H1 (cell line): Measurements from ENCODE around the gene CCDC14. TPM values are rescaled to one million over a fixed set of nuclear protein-coding genes. Genes with fewer than 3 reads are reported as not detected.
A peak's percentile ranks its signal among the peaks of the same experiment; 100 is the strongest.

ENCODE experiments used
- CTCF ChIA-PET: fragments of 300-600 bp; sonication (Branson Sonifier 250); formaldehyde crosslinking; loops from one replicate; lab custom pipeline; 2021; ENCODE audit not compliant: partially characterized antibody; lab: Charles Lee
- POLR2A ChIA-PET: fragments of 300-600 bp; sonication (Branson Sonifier 250); formaldehyde crosslinking; loops from one replicate; lab custom pipeline; 2021; ENCODE audit warnings: inconsistent platforms; ENCODE audit not compliant: partially characterized antibody; lab: Charles Lee
- DNase-seq, 2 experiments: peaks; one replicate each; pipeline versions ENCODE4 v3.0.0 to v3.0.0-alpha.2; 2010 to 2022; ENCODE audit warnings: low spot score in 2 of 2, low read depth in 1 of 2, mixed read lengths in 1 of 2
- FAIRE-seq: peaks from 2 replicates; lab custom pipeline; 2011; peaks lifted over from hg19 to GRCh38; lab: Jason Lieb, UNC
- H2AFZ ChIP-seq: 2 replicates; pipeline ENCODE4 v1.8.1; 2012; ENCODE audit warnings: low read length, inconsistent platforms
- H2AK5ac ChIP-seq: 2 replicates; pipeline ENCODE4 v1.6.1; 2013; ENCODE audit warnings: low read depth, low read length
- H2BK120ac ChIP-seq: replicated peaks from 2 replicates; pipeline ENCODE3; 2013; ENCODE audit warnings: low read depth, low read length, inconsistent platforms
- H2BK12ac ChIP-seq: 2 replicates; pipeline ENCODE4 v1.6.1; 2013; ENCODE audit warnings: low read depth, low read length
- H2BK15ac ChIP-seq: 2 replicates; pipeline ENCODE4 v1.6.1; 2013; ENCODE audit warnings: low read length
- H2BK20ac ChIP-seq: 2 replicates; pipeline ENCODE4 v1.6.1; 2013; ENCODE audit warnings: low read length
- H2BK5ac ChIP-seq: 2 replicates; pipeline ENCODE4 v1.6.1; 2013; ENCODE audit warnings: low read depth, low read length
- H3K14ac ChIP-seq: 2 replicates; pipeline ENCODE4 v1.6.1; 2013; ENCODE audit warnings: inconsistent platforms; ENCODE audit not compliant: insufficient read length
- H3K18ac ChIP-seq: 2 replicates; pipeline ENCODE4 v1.6.1; 2013; ENCODE audit warnings: low read length; ENCODE audit errors: extremely low read depth
- H3K23ac ChIP-seq: 2 replicates; pipeline ENCODE4 v1.6.1; 2013; ENCODE audit warnings: inconsistent platforms; ENCODE audit not compliant: insufficient read length
- H3K23me2 ChIP-seq: 2 replicates; pipeline ENCODE4 v1.6.1; 2013; ENCODE audit warnings: low read depth, low read length
- H3K27ac ChIP-seq: 2 replicates; pipeline ENCODE4 v1.6.1; 2011; ENCODE audit warnings: low read depth, low read length, inconsistent platforms
- H3K27me3 ChIP-seq, 4 experiments: replicated peaks in 1 of 4; 1 replicate in 1 of 4; 2 replicates in 3 of 4; pipeline versions ENCODE4 v1.6.1 to v1.8.1; 2011 to 2013; ENCODE audit warnings: low read length in 3 of 4, mild to moderate bottlenecking in 3 of 4, inconsistent platforms in 2 of 4, mixed read lengths in 2 of 4, moderate library complexity in 1 of 4; ENCODE audit not compliant: control insufficient read depth in 3 of 4, insufficient read depth in 3 of 4; ENCODE audit errors: extremely low read depth in 1 of 4
- H3K36me3 ChIP-seq, 4 experiments: 2 replicates each; pipeline versions ENCODE4 v1.6.1 to v1.8.1; 2011 to 2013; ENCODE audit warnings: mild to moderate bottlenecking in 4 of 4, low read length in 3 of 4, moderate library complexity in 2 of 4, control low read depth in 1 of 4, inconsistent platforms in 1 of 4; ENCODE audit not compliant: insufficient read depth in 4 of 4, control insufficient read depth in 2 of 4
- H3K4ac ChIP-seq: replicated peaks from 2 replicates; pipeline ENCODE3; 2013; ENCODE audit warnings: low read length, low read depth, mixed read lengths, inconsistent platforms; ENCODE audit not compliant: insufficient read length
- H3K4me1 ChIP-seq, 4 experiments: replicated peaks in 1 of 4; 1 replicate in 1 of 4; 2 replicates in 3 of 4; pipeline versions ENCODE4 v1.6.1 to v1.8.1; 2011 to 2013; ENCODE audit warnings: low read length in 3 of 4, inconsistent platforms in 2 of 4, mixed read lengths in 1 of 4; ENCODE audit not compliant: insufficient read depth in 4 of 4, control insufficient read depth in 3 of 4
- H3K4me2 ChIP-seq, 2 experiments: 2 replicates each; pipeline versions ENCODE4 v1.6.1 to v1.8.1; 2011 to 2013; ENCODE audit warnings: low read depth in 2 of 2, low read length in 2 of 2, control low read depth in 1 of 2, inconsistent platforms in 1 of 2, mild to moderate bottlenecking in 1 of 2; ENCODE audit not compliant: insufficient read depth in 1 of 2
- H3K4me3 ChIP-seq, 4 experiments: fragments of 200-600, 300-600 bp in 1 of 4; sonication (generic), shearing (Covaris generic), sonication (Bioruptor Twin) in 1 of 4; 2 replicates each; pipeline versions ENCODE4 v1.5.1 to v1.8.1; 2011 to 2016; ENCODE audit warnings: low read length in 4 of 4, low read depth in 3 of 4, control low read depth in 2 of 4, inconsistent platforms in 2 of 4, mild to moderate bottlenecking in 2 of 4, mixed read lengths in 1 of 4, moderate library complexity in 1 of 4; ENCODE audit not compliant: insufficient read depth in 2 of 4; ENCODE audit errors: extremely low read depth in 1 of 4
- H3K56ac ChIP-seq: replicated peaks from 2 replicates; pipeline ENCODE3; 2013; ENCODE audit warnings: low read depth, mild to moderate bottlenecking, mixed read lengths, low read length, inconsistent platforms; ENCODE audit not compliant: insufficient read length
- H3K79me1 ChIP-seq: 2 replicates; pipeline ENCODE4 v1.6.1; 2013; ENCODE audit warnings: low read depth, low read length, control low read depth
- H3K79me2 ChIP-seq, 2 experiments: 2 replicates each; pipeline versions ENCODE4 v1.6.1 to v1.8.1; 2012 to 2013; ENCODE audit warnings: low read length in 2 of 2, mild to moderate bottlenecking in 2 of 2, inconsistent platforms in 1 of 2; ENCODE audit not compliant: insufficient read depth in 2 of 2, control insufficient read depth in 1 of 2
- H3K9ac ChIP-seq, 4 experiments: replicated peaks in 1 of 4; 1 replicate in 1 of 4; 2 replicates in 3 of 4; pipeline versions ENCODE4 v1.6.1 to v1.8.1; 2011 to 2013; ENCODE audit warnings: low read depth in 3 of 4, low read length in 3 of 4, control low read depth in 2 of 4, mild to moderate bottlenecking in 2 of 4, moderate library complexity in 2 of 4, inconsistent platforms in 1 of 4; ENCODE audit errors: extremely low read depth in 1 of 4
- H3K9me3 ChIP-seq, 2 experiments: 2 replicates each; pipeline versions ENCODE4 v1.6.1 to v1.8.1; 2012 to 2013; ENCODE audit warnings: mild to moderate bottlenecking in 2 of 2, moderate library complexity in 2 of 2, control low read depth in 1 of 2, inconsistent platforms in 1 of 2, low read depth in 1 of 2, low read length in 1 of 2, mixed read lengths in 1 of 2; ENCODE audit not compliant: insufficient read depth in 2 of 2
- H4K20me1 ChIP-seq, 2 experiments: replicated peaks in 1 of 2; 2 replicates each; pipeline versions ENCODE3 to v1.8.1; 2011 to 2013; ENCODE audit warnings: inconsistent platforms in 2 of 2, low read length in 2 of 2, mild to moderate bottlenecking in 1 of 2; ENCODE audit not compliant: insufficient read depth in 2 of 2, control insufficient read depth in 1 of 2
- H4K5ac ChIP-seq: 2 replicates; pipeline ENCODE4 v1.6.1; 2013; ENCODE audit warnings: low read length, low read depth, mixed read lengths, inconsistent platforms; ENCODE audit not compliant: insufficient read length
- H4K8ac ChIP-seq: 2 replicates; pipeline ENCODE4 v1.8.0; 2013; ENCODE audit warnings: mild to moderate bottlenecking, moderate library complexity, low read length, inconsistent platforms; ENCODE audit not compliant: insufficient read depth; ENCODE audit errors: extremely low read depth
- H4K91ac ChIP-seq: replicated peaks from 2 replicates; pipeline ENCODE3; 2013; ENCODE audit warnings: low read length, mixed read lengths, inconsistent platforms; ENCODE audit not compliant: insufficient read length
- BRCA1 ChIP-seq: IDR thresholded peaks from 2 replicates; pipeline ENCODE4 v1.6.1; 2012; ENCODE audit warnings: low read depth, low read length, improper control_type of control experiment
- KDM4A ChIP-seq: IDR thresholded peaks from one replicate; pipeline ENCODE4 v1.7.1; 2012; ENCODE audit warnings: low read depth, mild to moderate bottlenecking, moderate library complexity, low read length, inconsistent platforms; ENCODE audit not compliant: severe bottlenecking
- SAP30 ChIP-seq: fragments of 300-600 bp; sonication (generic); IDR thresholded peaks from 2 replicates; pipeline ENCODE4 v1.7.1; 2012; ENCODE audit warnings: low read length, moderate library complexity, mild to moderate bottlenecking, inconsistent platforms; ENCODE audit not compliant: insufficient read depth, insufficient replicate concordance
- SRF ChIP-seq: IDR thresholded peaks from 2 replicates; pipeline ENCODE4 v1.6.1; 2011; ENCODE audit warnings: mild to moderate bottlenecking, low read depth, low read length, moderate library complexity
- WGBS, 2 experiments: shearing (Covaris generic) in 1 of 2; methylation state at CpG; one replicate each; pipeline versions ENCODE4 v1.1.6 to v1.1.7; 2013 to 2015; ENCODE audit warnings: low lambda C conversion rate in 2 of 2, mixed read lengths in 2 of 2, inconsistent platforms in 1 of 2, low coverage in 1 of 2, missing lambda C conversion rate in 1 of 2; ENCODE audit not compliant: insufficient replicate concordance in 2 of 2, insufficient coverage in 1 of 2, insufficient read length in 1 of 2; ENCODE audit errors: extremely low coverage in 1 of 2, missing lambda C conversion rate in 1 of 2; 5-methylcytosine and 5-hydroxymethylcytosine counted together
- polyA plus RNA-seq, 7 experiments: library from polyadenylated mRNA; depleted of rRNA in 3 of 7; stranded (reverse) in 5 of 7; unstranded in 2 of 7; fragments of >200 nt in 5 of 7; fragments of 200-250 nt in 2 of 7; gene quantifications; 1 replicate in 5 of 7; 2 replicates in 1 of 7; 4 replicates in 1 of 7; pipeline versions ENCODE4 v1.2.1 to v1.2.3, GENCODE V29; 2011 to 2013; ENCODE audit warnings: missing spikeins in 2 of 7, mixed read lengths in 2 of 7
- total RNA-seq: library from RNA; stranded (reverse); fragmentation: NEBNext Ultra II Directional; extraction: Animal tissue kit (Norgen Biotek cat#: 25700); gene quantifications from 2 replicates; pipeline ENCODE4 v1.2.1, GENCODE V29; 2021

Gene CCDC14
- total and polyA plus RNA-seq, 2 of the 8 experiments (the other 6 are each of a cell fraction or from before 2014, with no cell fraction given), result 53.6 to 95.7 TPM

DNA sequence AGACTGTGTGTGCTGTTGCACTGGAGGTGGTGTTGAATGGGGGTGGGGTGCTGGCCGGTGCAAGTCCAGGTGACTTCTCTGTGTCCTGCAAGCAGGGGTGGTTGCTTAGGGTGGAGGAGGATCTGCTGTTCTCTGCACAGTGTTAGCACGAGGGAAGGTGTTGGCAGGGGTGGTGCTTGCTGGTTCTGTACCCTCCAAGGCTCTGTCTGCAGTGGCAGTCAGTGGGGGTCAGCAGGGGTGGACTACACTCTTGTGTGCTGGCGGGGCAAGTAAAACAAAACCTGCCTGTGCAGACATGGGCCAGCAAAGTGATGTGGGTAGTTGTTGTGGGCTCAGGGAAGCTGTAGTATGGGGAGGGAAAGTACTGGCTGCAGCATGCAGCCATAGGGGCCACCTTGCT, 25.4 kb upstream of the CCDC14 start:
- Histone ChIP-seq H3K23ac (no peak overlapping the region), H2BK20ac (no peak overlapping the region), H2AFZ (no peak overlapping the region), H3K9ac (no peak overlapping the region), H3K79me2 (no peaks in the 10 kb centered on the region), H3K9me3 (no peaks in the 10 kb centered on the region), H3K4me3 (no peak overlapping the region), H4K5ac (no peak overlapping the region), H2AK5ac (no peak overlapping the region), H3K4me2 (no peak overlapping the region), H4K91ac (no peak overlapping the region), H3K79me1 (no peaks in the 10 kb centered on the region), H4K20me1 (no peaks in the 10 kb centered on the region), H3K56ac (no peak overlapping the region), H3K4me1 (no peaks in the 10 kb centered on the region), H3K27ac (no peak overlapping the region), H3K27me3 (peaks cover 4 to 23% (median 16%) of the 10 kb centered on the region in 4 experiments), H3K23me2 (no peaks in the 10 kb centered on the region), H4K8ac (peak overlapping the region; percentile 47), H2BK120ac (no peak overlapping the region), H2BK5ac (no peak overlapping the region), H2BK15ac (no peak overlapping the region), H3K36me3 (no peaks in the 10 kb centered on the region), H3K14ac (no peak overlapping the region), H2BK12ac (no peak overlapping the region), H3K18ac (no peak overlapping the region), H3K4ac (no peak overlapping the region)
- POLR2A ChIA-PET, result interaction anchor here (1.1 kb wide), 1 partner anchor 26 kb away, joined by 4 read pairs; no protein-coding TSS in a partner anchor
- 86% methylated on average over 3 of the region's 3 CpGs; no CpG with 5 or more reads in 1 of the 2 experiments for WGBS, 2 experiments
- FAIRE-seq (no peak), DNase-seq (no peak)
- CTCF ChIA-PET, result interaction anchor here (0.6 to 1.6 kb wide), 4 partner anchors 9 to 557 kb away, joined by 3 to 5 read pairs (median 3); no protein-coding TSS in a partner anchor
- TF ChIP-seq KDM4A, result no peak
- TF ChIP-seq BRCA1, result no peak
- no peak for TF ChIP-seq SAP30
- TF ChIP-seq SRF, result no peak
